AG09319 (cell line): ENCODE results near the gene ABCC12.

Experiments
- DNase-seq: peaks from one replicate; pipeline ENCODE4 v3.0.0-alpha.2; 2010; ENCODE audit warnings: low read depth; ENCODE audit errors: extremely low read depth
- TF ChIP-seq, protein P1 (sequence below): IDR thresholded peaks from 2 replicates; pipeline ENCODE4 v1.5.1; 2011; ENCODE audit warnings: low read depth, mild to moderate bottlenecking, inconsistent platforms, low read length, moderate library complexity

Gene ABCC12

DNA sequence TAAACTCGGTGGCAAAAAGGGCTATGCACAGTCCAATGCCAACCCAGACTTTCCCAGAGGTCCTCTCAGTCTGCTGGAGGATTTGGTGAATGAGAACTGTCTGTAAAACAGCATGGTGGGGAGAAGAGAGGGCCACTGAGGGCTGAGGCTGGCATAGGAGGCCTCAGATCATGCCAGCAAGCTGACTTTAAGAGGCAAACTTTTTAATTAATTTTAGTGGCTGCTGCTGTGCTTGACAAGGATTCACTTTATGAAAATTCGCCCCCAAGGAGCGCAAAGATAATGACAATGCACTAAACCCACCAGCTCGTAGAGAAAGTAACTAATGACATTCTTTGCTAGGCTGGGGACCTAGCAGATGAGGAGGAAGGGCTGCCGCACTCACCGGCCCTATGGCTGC, 15.0 kb downstream of the ABCC12 start:
- TF ChIP-seq, protein P1, sequence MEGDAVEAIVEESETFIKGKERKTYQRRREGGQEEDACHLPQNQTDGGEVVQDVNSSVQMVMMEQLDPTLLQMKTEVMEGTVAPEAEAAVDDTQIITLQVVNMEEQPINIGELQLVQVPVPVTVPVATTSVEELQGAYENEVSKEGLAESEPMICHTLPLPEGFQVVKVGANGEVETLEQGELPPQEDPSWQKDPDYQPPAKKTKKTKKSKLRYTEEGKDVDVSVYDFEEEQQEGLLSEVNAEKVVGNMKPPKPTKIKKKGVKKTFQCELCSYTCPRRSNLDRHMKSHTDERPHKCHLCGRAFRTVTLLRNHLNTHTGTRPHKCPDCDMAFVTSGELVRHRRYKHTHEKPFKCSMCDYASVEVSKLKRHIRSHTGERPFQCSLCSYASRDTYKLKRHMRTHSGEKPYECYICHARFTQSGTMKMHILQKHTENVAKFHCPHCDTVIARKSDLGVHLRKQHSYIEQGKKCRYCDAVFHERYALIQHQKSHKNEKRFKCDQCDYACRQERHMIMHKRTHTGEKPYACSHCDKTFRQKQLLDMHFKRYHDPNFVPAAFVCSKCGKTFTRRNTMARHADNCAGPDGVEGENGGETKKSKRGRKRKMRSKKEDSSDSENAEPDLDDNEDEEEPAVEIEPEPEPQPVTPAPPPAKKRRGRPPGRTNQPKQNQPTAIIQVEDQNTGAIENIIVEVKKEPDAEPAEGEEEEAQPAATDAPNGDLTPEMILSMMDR, result no peak
- DNase-seq, result no peak

DNA sequence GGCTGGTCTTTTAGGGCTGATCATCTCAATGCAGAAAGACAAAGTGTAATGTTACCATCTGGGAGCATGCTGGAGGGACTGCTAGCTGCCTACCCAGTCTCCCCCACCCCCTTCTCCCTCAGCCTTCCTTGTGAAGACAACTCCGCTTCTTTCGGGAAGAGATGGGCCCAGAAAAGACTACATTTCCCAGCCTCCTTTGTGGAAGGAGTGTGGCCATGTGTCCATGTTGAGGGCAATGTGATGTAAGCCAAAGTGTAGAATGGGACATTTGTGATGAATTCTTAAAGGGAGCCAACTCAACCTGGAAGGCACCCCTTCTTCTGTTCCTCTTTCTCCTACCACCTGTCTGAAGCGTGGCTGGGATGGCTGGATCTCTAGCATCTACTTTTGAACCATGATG, 16.3 kb downstream of the ABCC12 start:
- TF ChIP-seq, protein P1, result no peak
- DNase-seq, result no peak

DNA sequence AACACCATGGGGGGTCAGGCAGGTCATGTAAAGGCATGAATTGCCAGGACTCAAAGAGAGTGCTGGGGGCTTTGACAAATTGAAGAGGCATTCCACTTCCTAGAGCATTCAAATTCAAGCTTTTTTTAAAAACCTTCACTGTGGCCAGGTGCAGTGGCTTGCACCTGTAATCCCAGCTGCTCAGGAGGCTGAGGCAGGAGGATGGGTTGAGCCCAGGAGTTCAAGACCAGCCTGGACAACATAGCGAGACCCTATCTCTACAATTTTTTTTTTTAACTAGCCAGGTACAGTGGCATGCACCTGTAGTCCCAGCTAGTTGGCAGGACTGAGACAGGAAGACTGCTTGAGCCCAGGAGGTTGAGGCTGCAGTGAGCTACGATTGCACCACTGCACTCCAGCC, 17.2 kb downstream of the ABCC12 start:
- DNase-seq, result no peak
- TF ChIP-seq, protein P1, result no peak

DNA sequence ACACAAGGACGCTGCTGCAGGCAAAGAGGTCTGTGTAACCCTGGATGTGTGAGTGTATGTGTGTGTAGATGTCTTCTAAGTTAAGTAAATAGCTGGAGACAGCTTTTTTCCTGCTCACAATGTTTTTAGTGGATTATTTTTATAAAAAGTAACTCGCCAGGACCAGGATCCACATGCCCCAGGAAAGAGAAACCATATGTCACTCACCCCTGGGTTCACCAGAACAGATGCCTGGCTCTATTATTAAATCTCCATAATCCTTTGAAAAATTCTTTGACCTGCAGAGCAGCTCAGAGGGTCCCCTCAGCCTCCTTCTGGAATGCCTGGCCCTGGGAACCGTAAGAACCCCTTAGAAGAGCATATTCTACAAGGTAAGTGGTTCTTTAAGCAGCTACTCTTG, 18.0 kb downstream of the ABCC12 start:
- DNase-seq, result no peak
- TF ChIP-seq, protein P1, result no peak

DNA sequence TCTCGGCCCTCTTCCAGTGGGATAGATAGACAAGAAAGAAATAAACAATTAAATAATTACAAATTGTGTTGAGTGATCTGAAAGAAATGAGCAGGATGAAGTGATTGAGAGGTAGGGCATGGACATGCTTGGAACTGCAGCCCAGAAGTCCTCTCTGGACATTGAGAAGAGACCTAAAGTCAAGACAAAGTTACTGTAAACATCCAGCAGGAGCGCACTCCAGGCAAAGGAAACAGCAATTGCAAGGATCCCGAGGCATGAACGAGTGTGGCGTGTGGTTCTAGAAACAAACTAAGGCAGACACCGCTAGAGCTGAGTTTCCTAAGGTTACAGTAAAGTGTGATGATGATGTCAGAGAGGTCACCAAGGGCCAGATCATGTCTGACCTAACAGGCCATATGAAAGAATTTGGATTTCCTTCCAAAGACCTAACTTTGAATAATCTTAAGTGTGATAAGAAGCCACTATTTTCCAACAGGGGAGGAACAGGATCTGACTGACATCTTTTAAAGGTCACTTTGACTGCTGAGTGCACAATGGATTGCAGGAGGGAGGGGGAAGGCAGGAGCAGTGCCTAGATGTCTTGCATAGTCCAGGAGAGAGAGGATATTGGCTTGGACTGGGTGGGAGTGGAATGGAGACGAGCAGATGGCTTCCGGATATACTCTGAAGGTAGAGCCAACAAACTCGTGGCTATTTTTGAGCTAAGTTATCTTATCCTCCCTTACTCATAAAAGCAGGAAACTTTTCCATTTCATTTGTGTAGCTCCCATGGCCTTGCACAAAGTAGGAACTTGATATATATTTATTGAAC, 19.0 kb downstream of the ABCC12 start:
- no peak for DNase-seq
- TF ChIP-seq, protein P1, result no peak

DNA sequence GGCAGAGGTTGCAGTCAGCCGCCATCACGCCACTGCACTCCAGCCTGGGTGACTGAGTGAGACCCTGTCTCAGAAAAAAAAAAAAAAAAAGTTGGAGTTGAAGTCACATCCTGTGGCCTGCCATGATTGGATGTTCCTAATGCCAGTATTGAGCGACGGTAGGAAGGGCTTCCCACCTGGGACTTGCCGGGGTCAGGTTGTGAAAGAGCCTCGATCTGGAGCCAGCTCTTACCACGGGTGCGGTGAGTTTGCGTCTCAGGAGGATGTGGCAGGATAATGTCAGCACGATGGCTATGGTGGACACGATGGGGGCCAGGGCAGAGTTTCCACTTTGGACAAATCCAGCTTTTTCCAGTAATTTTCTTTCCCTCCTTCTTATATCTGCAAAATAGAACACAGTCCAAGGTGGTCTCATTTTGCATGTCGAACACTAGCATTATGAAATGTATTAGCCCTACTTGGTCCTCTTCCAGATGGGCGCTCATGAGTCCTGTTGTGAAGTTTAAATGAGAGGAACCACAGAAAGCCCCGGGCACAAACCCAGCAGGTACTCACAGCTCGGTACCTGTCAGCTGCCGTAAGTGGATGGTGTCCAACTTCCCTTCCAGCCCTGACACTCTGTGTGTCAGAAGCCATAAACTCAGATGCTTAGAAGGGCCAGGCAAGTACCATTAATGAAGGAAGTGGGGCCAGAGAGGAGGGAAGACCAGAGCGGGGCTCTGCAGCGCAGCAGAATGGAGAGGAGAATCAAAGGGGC, 22.2 kb downstream of the ABCC12 start:
- TF ChIP-seq, protein P1, result no peak
- DNase-seq, result no peak

DNA sequence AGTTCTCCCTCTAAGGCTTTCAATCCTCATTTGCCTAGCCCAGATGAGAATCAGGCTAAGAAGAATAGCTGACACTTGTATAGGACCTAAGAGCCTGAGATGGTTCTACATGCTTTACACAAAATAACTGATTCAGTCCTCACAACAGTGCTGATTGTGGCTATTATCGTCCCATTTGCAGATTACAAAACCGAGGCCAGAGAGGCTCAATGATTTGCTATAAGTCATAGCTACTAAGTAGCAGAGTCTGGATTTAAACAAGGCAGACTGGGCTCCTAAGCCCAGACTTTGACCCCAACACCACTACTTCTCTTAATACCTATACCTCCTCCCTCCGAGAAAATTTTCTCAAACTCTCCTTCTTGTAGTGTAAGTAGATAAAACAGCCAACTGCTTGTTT, 23.1 kb downstream of the ABCC12 start:
- TF ChIP-seq, protein P1, result no peak
- no peak for DNase-seq
